Neural cell (in vitro differentiated cells): ENCODE results near the gene PBX1.

Source experiments
- CTCF ChIP-seq: fragments of 450-650 bp; IDR thresholded peaks from 2 replicates; pipeline ENCODE4 v1.5.1; 2014; ENCODE audit warnings: antibody characterized with exemption, mild to moderate bottlenecking, moderate library complexity; ENCODE audit not compliant: poor library complexity, severe bottlenecking
- EP300 ChIP-seq: fragments of 450-650 bp; conservative IDR thresholded peaks from 2 replicates; pipeline ENCODE4 v1.6.1; 2014; ENCODE audit warnings: antibody characterized with exemption, mild to moderate bottlenecking, moderate library complexity; ENCODE audit not compliant: poor library complexity, severe bottlenecking
- EZH2 ChIP-seq: fragments of 200-600, 300-800 bp; shearing (Covaris generic), sonication (generic); IDR thresholded peaks from 2 replicates; pipeline ENCODE4 v1.6.1; 2014; ENCODE audit warnings: antibody characterized with exemption, low read length, borderline replicate concordance, mild to moderate bottlenecking; ENCODE audit not compliant: insufficient read depth, poor library complexity, severe bottlenecking
- MXI1 ChIP-seq: fragments of 450-650 bp; conservative IDR thresholded peaks from 2 replicates; pipeline ENCODE4 v1.6.1; 2014; ENCODE audit warnings: antibody characterized with exemption, mild to moderate bottlenecking; ENCODE audit not compliant: poor library complexity, severe bottlenecking
- POLR2AphosphoS5 ChIP-seq: IDR thresholded peaks from 2 replicates; pipeline ENCODE4 v1.6.1; 2012
- RAD21 ChIP-seq: fragments of 450-650 bp; conservative IDR thresholded peaks from 2 replicates; pipeline ENCODE4 v1.6.1; 2014; ENCODE audit warnings: antibody characterized with exemption, mild to moderate bottlenecking, moderate library complexity
- REST ChIP-seq: IDR thresholded peaks from 2 replicates; pipeline ENCODE4 v1.6.1; 2012; ENCODE audit warnings: borderline replicate concordance
- SMC3 ChIP-seq: fragments of 450-650 bp; conservative IDR thresholded peaks from 2 replicates; pipeline ENCODE4 v1.6.1; 2014; ENCODE audit warnings: antibody characterized with exemption, mild to moderate bottlenecking, moderate library complexity; ENCODE audit not compliant: poor library complexity
- TAF1 ChIP-seq: IDR thresholded peaks from 2 replicates; pipeline ENCODE4 v1.6.1; 2012; ENCODE audit warnings: low read depth

- no peak for TF ChIP-seq EP300
- TF ChIP-seq CTCF, result no peak
- TF ChIP-seq EZH2, result no peak
- no peak for TF ChIP-seq RAD21
- no peak for TF ChIP-seq SMC3
- no peak for TF ChIP-seq POLR2AphosphoS5
- TF ChIP-seq REST, result no peak
- no peak for TF ChIP-seq MXI1
- no peak for TF ChIP-seq TAF1
Measured at GRCh38 chr1:164740000-164740526, 181.1 kb downstream of the PBX1 start.
